CD14-positive monocyte (primary cell): ENCODE results near the gene IGSF8. TPM values are rescaled to one million over a fixed set of nuclear protein-coding genes. Genes with fewer than 3 reads are reported as not detected.
A peak's percentile ranks its signal among the peaks of the same experiment; 100 is the strongest.

Experiments
- DNase-seq, 3 donors: peaks; one replicate each; pipeline ENCODE4 v3.0.0-alpha.2; 2011 to 2022
- H2AFZ ChIP-seq: 2 replicates; pipeline ENCODE4 v1.6.0; 2012; ENCODE audit warnings: mild to moderate bottlenecking, low read depth, low read length, inconsistent platforms; ENCODE audit not compliant: insufficient read depth, poor library complexity, severe bottlenecking
- H3K27ac ChIP-seq, 2 donors: 1 replicate in 1 of 2; 2 replicates in 1 of 2; pipeline ENCODE4 v1.5.1; 2012 to 2013; ENCODE audit warnings: low read length in 2 of 2, control low read depth in 1 of 2, inconsistent platforms in 1 of 2, low read depth in 1 of 2, mild to moderate bottlenecking in 1 of 2
- H3K27me3 ChIP-seq, 2 donors: one replicate each; pipeline versions ENCODE4 v1.6.0 to v1.6.1; 2011 to 2013; ENCODE audit warnings: low read length in 2 of 2; ENCODE audit not compliant: control insufficient read depth in 2 of 2, insufficient read depth in 2 of 2
- H3K36me3 ChIP-seq, 2 donors: replicated peaks in 1 of 2; 1 replicate in 1 of 2; 2 replicates in 1 of 2; pipeline versions ENCODE4 v1.5.1 to v1.6.1; 2012 to 2013; ENCODE audit warnings: low read length in 2 of 2, control low read depth in 1 of 2, inconsistent platforms in 1 of 2, mild to moderate bottlenecking in 1 of 2; ENCODE audit not compliant: insufficient read depth in 2 of 2, control insufficient read depth in 1 of 2
- H3K4me1 ChIP-seq, 2 donors: 1 replicate in 1 of 2; 2 replicates in 1 of 2; pipeline versions ENCODE4 v1.5.1 to v1.6.1; 2012 to 2013; ENCODE audit warnings: low read length in 2 of 2, control low read depth in 1 of 2, inconsistent platforms in 1 of 2, mild to moderate bottlenecking in 1 of 2, moderate library complexity in 1 of 2; ENCODE audit not compliant: insufficient read depth in 2 of 2, control insufficient read depth in 1 of 2
- H3K4me2 ChIP-seq: replicated peaks from 2 replicates; pipeline ENCODE3; 2012; ENCODE audit warnings: low read length, moderate library complexity, mild to moderate bottlenecking; ENCODE audit not compliant: poor library complexity, severe bottlenecking; ENCODE audit errors: extremely low read depth
- H3K4me3 ChIP-seq, 3 experiments: fragments of 200-600 bp in 1 of 3; sonication (generic) in 1 of 3; replicated peaks in 1 of 3; 1 replicate in 2 of 3; 2 replicates in 1 of 3; pipeline ENCODE4 v1.5.1; 2011 to 2013; ENCODE audit warnings: low read length in 3 of 3, mild to moderate bottlenecking in 3 of 3, control low read depth in 2 of 3, low read depth in 2 of 3, inconsistent platforms in 1 of 3, moderate library complexity in 1 of 3
- H3K79me2 ChIP-seq: 2 replicates; pipeline ENCODE4 v1.6.0; 2012; ENCODE audit warnings: mild to moderate bottlenecking, control low read depth, inconsistent platforms, low read length, moderate library complexity; ENCODE audit not compliant: insufficient read depth
- H3K9ac ChIP-seq: 2 replicates; pipeline ENCODE4 v1.6.0; 2017; ENCODE audit warnings: low read length, mild to moderate bottlenecking; ENCODE audit not compliant: insufficient read depth, poor library complexity, severe bottlenecking
- H3K9me3 ChIP-seq, 2 donors: replicated peaks in 1 of 2; 1 replicate in 1 of 2; 2 replicates in 1 of 2; pipeline versions ENCODE4 v1.5.1 to v1.6.1; 2012 to 2013; ENCODE audit warnings: low read length in 2 of 2, control low read depth in 1 of 2; ENCODE audit not compliant: control insufficient read depth in 1 of 2, insufficient read depth in 1 of 2
- H4K20me1 ChIP-seq: 2 replicates; pipeline ENCODE4 v1.6.0; 2012; ENCODE audit warnings: mild to moderate bottlenecking, low read length, control low read depth, moderate library complexity; ENCODE audit not compliant: insufficient read depth
- H3K27ac Mint-ChIP-seq, 7 donors: one replicate each; pipeline ENCODE4 v1.8.0; 2020; ENCODE audit warnings: mild to moderate bottlenecking in 7 of 7, mixed read lengths in 7 of 7, moderate library complexity in 6 of 7, inconsistent platforms in 2 of 7
- H3K27me3 Mint-ChIP-seq, 3 donors: one replicate each; pipeline ENCODE4 v1.8.0; 2021 to 2022; ENCODE audit warnings: low read depth in 3 of 3, mild to moderate bottlenecking in 3 of 3, mixed read lengths in 3 of 3, moderate library complexity in 3 of 3, inconsistent platforms in 1 of 3
- H3K36me3 Mint-ChIP-seq, 2 donors: one replicate each; pipeline ENCODE4 v1.8.0; 2020; ENCODE audit warnings: mixed read lengths in 2 of 2, inconsistent platforms in 1 of 2, mild to moderate bottlenecking in 1 of 2
- H3K4me1 Mint-ChIP-seq: one replicate; pipeline ENCODE4 v1.8.0; 2020; ENCODE audit warnings: mild to moderate bottlenecking, mixed read lengths
- H3K4me3 Mint-ChIP-seq, 2 donors: one replicate each; pipeline ENCODE4 v1.8.0; 2020; ENCODE audit warnings: mild to moderate bottlenecking in 2 of 2, mixed read lengths in 2 of 2, moderate library complexity in 1 of 2
- H3K9me3 Mint-ChIP-seq, 7 donors: one replicate each; pipeline ENCODE4 v1.8.0; 2020 to 2022; ENCODE audit warnings: mixed read lengths in 7 of 7, mild to moderate bottlenecking in 6 of 7, moderate library complexity in 6 of 7, inconsistent platforms in 2 of 7
- CTCF ChIP-seq: fragments of 200-600 bp; IDR thresholded peaks from one replicate; pipeline ENCODE4 v1.8.0; 2022; ENCODE audit warnings: antibody characterized with exemption, mild to moderate bottlenecking
- WGBS: methylation state at CpG from one replicate; pipeline ENCODE4 v1.1.5; 2013; ENCODE audit warnings: missing lambda C conversion rate; ENCODE audit not compliant: insufficient coverage; 5-methylcytosine and 5-hydroxymethylcytosine counted together
- intact Hi-C, 2 donors: fragments of 100-400 bp; cut with micrococcal nuclease; formaldehyde crosslinking; loops; one replicate each; pipeline versions ENCODE4 v1.15.0 to v1.15.1; 2023
- polyA plus RNA-seq, 3 donors: library from polyadenylated mRNA; depleted of rRNA in 1 of 3; unstranded in 2 of 3; stranded (reverse) in 1 of 3; fragments of 300-500 nt in 2 of 3; fragments of >200 nt in 1 of 3; fragmentation: Illumina TruSeq in 2 of 3; gene quantifications; 1 replicate in 2 of 3; 2 replicates in 1 of 3; pipeline ENCODE4 v1.2.3, GENCODE V29; 2012 to 2021

Gene IGSF8
- polyA plus RNA-seq, 3 donors, result 9.6 to 23.9 (median 10.8) TPM

GRCh38 chr1:160064164-160064563 is 34.3 kb downstream of the IGSF8 start:
- H3K36me3 ChIP-seq, result no peaks in the 10 kb centered on the region
- TF ChIP-seq CTCF, result no peak
- no peak for DNase-seq
- peaks cover 24 to 27% of the 10 kb centered on the region in 2 donors for H3K4me1 ChIP-seq
- WGBS, result 80% methylated on average over 1 of the region's 3 CpGs
- no peak overlapping the region for H3K9ac ChIP-seq
- H3K4me2 ChIP-seq, result no peak overlapping the region
- no peak overlapping the region for H2AFZ ChIP-seq
- Mint-ChIP-seq H3K36me3 (peaks cover 0 to 3% of the 10 kb centered on the region in 2 donors), H3K27me3 (peaks cover 14 to 33% (median 20%) of the 10 kb centered on the region in 3 donors), H3K4me3 (no peak overlapping the region), H3K9me3 (peaks cover 0 to 1% (median 0%) of the 10 kb centered on the region in 7 donors), H3K4me1 (peaks cover 5% of the 10 kb centered on the region), H3K27ac (no peak overlapping the region)
- H4K20me1 ChIP-seq, result no peaks in the 10 kb centered on the region
- H3K9me3 ChIP-seq, result no peaks in the 10 kb centered on the region
- no peak overlapping the region for H3K4me3 ChIP-seq
- H3K27me3 ChIP-seq, result peaks cover 2 to 5% of the 10 kb centered on the region in 2 donors
- H3K27ac ChIP-seq, result no peak overlapping the region
- no peaks in the 10 kb centered on the region for H3K79me2 ChIP-seq
- intact Hi-C loops, result no loop called here

DNA sequence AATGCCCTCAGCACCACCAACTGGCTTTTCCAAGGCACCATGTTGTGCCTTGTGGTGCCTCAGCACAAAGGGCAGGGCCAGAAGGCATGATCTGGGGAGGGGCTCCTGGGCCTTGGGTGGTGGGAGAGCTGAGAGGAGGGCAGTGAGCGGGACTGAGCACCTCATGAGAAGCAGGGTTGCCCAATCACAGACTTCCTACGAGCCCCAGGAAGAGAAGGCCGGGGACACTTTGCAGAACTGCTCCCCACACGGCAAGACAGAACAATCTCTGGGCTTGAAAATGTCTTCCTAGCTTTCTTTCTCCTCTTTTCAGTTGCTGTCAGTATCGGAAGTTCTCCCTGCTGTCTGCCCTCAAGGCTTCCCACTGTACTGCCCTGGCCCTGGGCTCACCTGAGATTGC is 35.2 kb downstream of the IGSF8 start:
- H3K4me3 ChIP-seq, result peak overlapping the region in 1 of 3 experiments; percentile 37
- H3K4me2 ChIP-seq, result peak overlapping the region; percentile 17
- Mint-ChIP-seq H3K4me1 (peaks cover 5% of the 10 kb centered on the region), H3K27ac (peak overlapping the region in 4 of 7 donors; percentile 46 to 70 (median 60)), H3K9me3 (no peaks in the 10 kb centered on the region), H3K27me3 (peaks cover 9 to 24% (median 11%) of the 10 kb centered on the region in 3 donors), H3K4me3 (peak overlapping the region in 1 of 2 donors; percentile 66), H3K36me3 (no peaks in the 10 kb centered on the region)
- peak overlapping the region in 1 of 2 donors; percentile 11 for H3K27ac ChIP-seq
- 48% methylated on average over 3 of the region's 5 CpGs for WGBS
- H2AFZ ChIP-seq, result peak overlapping the region; percentile 63
- H3K4me1 ChIP-seq, result peaks cover 24 to 27% of the 10 kb centered on the region in 2 donors
- no peaks in the 10 kb centered on the region for H3K9me3 ChIP-seq
- peak; percentile 22 to 54 (median 34) for DNase-seq
- H3K36me3 ChIP-seq, result no peaks in the 10 kb centered on the region
- H3K27me3 ChIP-seq, result no peaks in the 10 kb centered on the region
- intact Hi-C loops, result no loop called here
- H3K79me2 ChIP-seq, result no peaks in the 10 kb centered on the region
- no peak overlapping the region for H3K9ac ChIP-seq
- TF ChIP-seq CTCF, result no peak
- H4K20me1 ChIP-seq, result no peaks in the 10 kb centered on the region
